GM12878 (cell line): Measurements from ENCODE around the gene ATP10D. TPM values are rescaled to one million over a fixed set of nuclear protein-coding genes. Genes with fewer than 3 reads are reported as not detected.

Experiments used
- ATAC-seq: fragments of 200-7000 bp; cut with Tn5 transposase; 3 replicates; pipeline ENCODE4 v1.9.1; 2020; ENCODE audit warnings: mild to moderate bottlenecking, moderate library complexity
- BruUV-seq: library from RNA; stranded (reverse); fragments of 400-500 nt; replicated peaks from 2 replicates; lab custom pipeline; 2021; lab: Mats Ljungman, UMichigan
- CTCF ChIA-PET: fragments of 300-600 bp; sonication (Branson Sonifier 250); formaldehyde crosslinking; extraction: SDS; loops from one replicate; lab custom pipeline; 2021; ENCODE audit warnings: inconsistent platforms; lab: Yijun Ruan, JAX
- POLR2A ChIA-PET: fragments of 350-600 bp; formaldehyde crosslinking; extraction: SDS; loops from one replicate; lab custom pipeline; 2021; ENCODE audit warnings: inconsistent platforms; lab: Charles Lee
- RAD21 ChIA-PET: fragments of 300-600 bp; sonication (Branson Sonifier 250); formaldehyde crosslinking; loops from one replicate; lab custom pipeline; 2023; ENCODE audit warnings: antibody characterized with exemption; ENCODE audit not compliant: unreplicated experiment; lab: Charles Lee
- SMC1A ChIA-PET: fragments of 300-600 bp; sonication (Branson Sonifier 250); formaldehyde crosslinking; loops from one replicate; lab custom pipeline; 2023; ENCODE audit not compliant: unreplicated experiment, uncharacterized antibody; lab: Charles Lee
- DNase-seq: peaks from one replicate; pipeline ENCODE4 v3.0.0-alpha.2; 2011; ENCODE audit warnings: low read depth, low spot score
- FAIRE-seq: peaks from 3 replicates; lab custom pipeline; 2011; peaks lifted over from hg19 to GRCh38; lab: Jason Lieb, UNC
- H2AFZ ChIP-seq: 2 replicates; pipeline ENCODE4 v1.6.0; 2011; ENCODE audit warnings: low read depth, low read length, control low read depth; ENCODE audit not compliant: control insufficient read depth
- H3K27ac ChIP-seq: 2 replicates; pipeline ENCODE4 v1.5.1; 2011; ENCODE audit warnings: control low read depth; ENCODE audit not compliant: control insufficient read depth, insufficient read depth
- H3K27me3 ChIP-seq, 2 experiments: replicated peaks in 1 of 2; 2 replicates each; pipeline versions ENCODE4 v1.6.0 to v1.6.1; 2011; ENCODE audit warnings: low read length in 1 of 2; ENCODE audit not compliant: control insufficient read depth in 2 of 2, insufficient read depth in 2 of 2
- H3K36me3 ChIP-seq, 2 experiments: 2 replicates each; pipeline ENCODE4 v1.5.1; 2011; ENCODE audit warnings: low read length in 1 of 2; ENCODE audit not compliant: control insufficient read depth in 2 of 2, insufficient read depth in 2 of 2
- H3K4me1 ChIP-seq: 2 replicates; pipeline ENCODE4 v1.6.1; 2011; ENCODE audit warnings: mild to moderate bottlenecking, low read length, moderate library complexity, mixed read lengths; ENCODE audit not compliant: control insufficient read depth, insufficient read depth
- H3K4me2 ChIP-seq: 2 replicates; pipeline ENCODE4 v1.6.0; 2011; ENCODE audit warnings: control low read depth; ENCODE audit not compliant: control insufficient read depth, insufficient read depth
- H3K4me3 ChIP-seq: fragments of 200-600 bp; sonication (generic); 2 replicates; pipeline ENCODE4 v1.5.1; 2016
- H3K79me2 ChIP-seq: 2 replicates; pipeline ENCODE4 v1.6.0; 2011; ENCODE audit warnings: low read length; ENCODE audit not compliant: control insufficient read depth, insufficient read depth
- H3K9ac ChIP-seq: 2 replicates; pipeline ENCODE4 v1.8.0; 2011; ENCODE audit warnings: low read length, control low read depth, mixed read lengths; ENCODE audit not compliant: control insufficient read depth, insufficient read depth
- H3K9me3 ChIP-seq: replicated peaks from 3 replicates; pipeline ENCODE4 v1.5.1; 2011; ENCODE audit warnings: mild to moderate bottlenecking, low read length; ENCODE audit not compliant: control insufficient read depth, insufficient read depth
- H4K20me1 ChIP-seq: 2 replicates; pipeline ENCODE4 v1.6.0; 2011; ENCODE audit not compliant: control insufficient read depth, insufficient read depth
- TCF12 ChIP-seq: IDR thresholded peaks from 2 replicates; pipeline ENCODE4 v1.6.1; 2011; ENCODE audit warnings: low read depth, mild to moderate bottlenecking, low read length
- WGBS: methylation state at CpG from one replicate; pipeline ENCODE4 v1.1.6; 2016; ENCODE audit warnings: low lambda C conversion rate; ENCODE audit not compliant: insufficient replicate concordance, insufficient coverage; ENCODE audit errors: missing lambda C conversion rate; 5-methylcytosine and 5-hydroxymethylcytosine counted together
- in situ Hi-C: fragments of 300-500 bp; cut with MboI; formaldehyde crosslinking; loops from 9 replicates; pipeline ENCODE4 v1.14.3; 2018; ENCODE audit warnings: mixed read lengths
- intact Hi-C: fragments of 100-400 bp; cut with micrococcal nuclease; formaldehyde crosslinking; loops from one replicate; pipeline ENCODE4 v1.14.2; 2022; ENCODE audit not compliant: unreplicated experiment
- polyA plus RNA-seq, 11 experiments: library from polyadenylated mRNA; depleted of rRNA in 4 of 11; unstranded in 6 of 11; stranded (reverse) in 5 of 11; fragments of >200 nt; fragmentation: Nextera tagmentation in 4 of 11; fragmentation: Illumina TruSeq in 1 of 11; extraction: Ambion mirVana in 4 of 11; extraction: Trizol in 1 of 11; gene quantifications; 1 replicate in 1 of 11; 2 replicates in 10 of 11; pipeline versions ENCODE4 v1.2.1 to v1.2.3, GENCODE V29; 2011 to 2016; ENCODE audit warnings: inconsistent platforms in 2 of 11, missing spikeins in 2 of 11, low read depth in 1 of 11
- total RNA-seq, 4 experiments: library from RNA; depleted of rRNA in 3 of 4; stranded (reverse); fragments of >200 nt in 3 of 4; fragmentation: Illumina TruSeq in 1 of 4; extraction: Trizol in 1 of 4; gene quantifications; 2 replicates each; pipeline versions ENCODE4 v1.2.1 to v1.2.3, GENCODE V29; 2013 to 2021
- TF ChIP-seq, protein P1 (sequence below): fragments of 450-650 bp; IDR thresholded peaks from 2 replicates; pipeline ENCODE4 v1.6.1; 2016; ENCODE audit warnings: mild to moderate bottlenecking, moderate library complexity, borderline replicate concordance
- TF ChIP-seq, protein P2 (sequence below): fragments of 450-650 bp; IDR thresholded peaks from 2 replicates; pipeline ENCODE4 v1.6.1; 2018; ENCODE audit warnings: borderline replicate concordance, mild to moderate bottlenecking; ENCODE audit not compliant: partially characterized antibody

Gene ATP10D
- total and polyA plus RNA-seq, 10 of the 15 experiments (the other 5 are each of a cell fraction or from before 2014, with no cell fraction given): 10.2 to 50.3 (median 19.1) TPM

DNA sequence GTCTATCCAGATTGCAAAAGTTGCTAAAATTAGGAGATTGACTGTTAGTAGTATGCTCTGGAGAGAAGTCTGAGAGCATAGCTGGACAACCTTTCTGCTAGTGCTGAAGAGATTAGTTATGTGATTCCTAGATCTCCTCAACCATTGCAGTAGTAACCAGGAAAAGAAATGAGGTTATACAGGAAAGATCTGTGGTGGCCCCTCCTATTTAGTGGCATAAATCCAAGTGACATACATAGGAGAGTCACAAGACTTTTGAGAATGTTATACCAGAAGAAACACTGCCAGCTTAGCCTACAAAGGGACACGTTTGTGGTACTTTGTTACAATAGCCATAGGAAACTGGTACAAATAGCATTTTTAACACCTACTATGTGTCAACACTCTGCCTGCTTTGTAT lies 105.2 kb downstream of the ATP10D start:
- Histone ChIP-seq H3K79me2 (no peaks in the 10 kb centered on the region), H4K20me1 (no peaks in the 10 kb centered on the region), H3K27ac (no peak overlapping the region), H3K4me1 (no peaks in the 10 kb centered on the region), H3K36me3 (peaks cover 3 to 10% of the 10 kb centered on the region in 2 experiments; a peak in 3 of 4 replicates), H3K4me3 (no peak overlapping the region), H3K9me3 (no peaks in the 10 kb centered on the region; the same call in 2 of the 3 replicates), H3K4me2 (no peak overlapping the region), H3K9ac (no peak overlapping the region), H3K27me3 (no peaks in the 10 kb centered on the region), H2AFZ (no peak overlapping the region)
- SMC1A ChIA-PET: interaction anchor here (1.0 kb wide), 1 partner anchor 100 kb away, joined by 3 read pairs; no protein-coding TSS in a partner anchor
- TF ChIP-seq, protein P1, sequence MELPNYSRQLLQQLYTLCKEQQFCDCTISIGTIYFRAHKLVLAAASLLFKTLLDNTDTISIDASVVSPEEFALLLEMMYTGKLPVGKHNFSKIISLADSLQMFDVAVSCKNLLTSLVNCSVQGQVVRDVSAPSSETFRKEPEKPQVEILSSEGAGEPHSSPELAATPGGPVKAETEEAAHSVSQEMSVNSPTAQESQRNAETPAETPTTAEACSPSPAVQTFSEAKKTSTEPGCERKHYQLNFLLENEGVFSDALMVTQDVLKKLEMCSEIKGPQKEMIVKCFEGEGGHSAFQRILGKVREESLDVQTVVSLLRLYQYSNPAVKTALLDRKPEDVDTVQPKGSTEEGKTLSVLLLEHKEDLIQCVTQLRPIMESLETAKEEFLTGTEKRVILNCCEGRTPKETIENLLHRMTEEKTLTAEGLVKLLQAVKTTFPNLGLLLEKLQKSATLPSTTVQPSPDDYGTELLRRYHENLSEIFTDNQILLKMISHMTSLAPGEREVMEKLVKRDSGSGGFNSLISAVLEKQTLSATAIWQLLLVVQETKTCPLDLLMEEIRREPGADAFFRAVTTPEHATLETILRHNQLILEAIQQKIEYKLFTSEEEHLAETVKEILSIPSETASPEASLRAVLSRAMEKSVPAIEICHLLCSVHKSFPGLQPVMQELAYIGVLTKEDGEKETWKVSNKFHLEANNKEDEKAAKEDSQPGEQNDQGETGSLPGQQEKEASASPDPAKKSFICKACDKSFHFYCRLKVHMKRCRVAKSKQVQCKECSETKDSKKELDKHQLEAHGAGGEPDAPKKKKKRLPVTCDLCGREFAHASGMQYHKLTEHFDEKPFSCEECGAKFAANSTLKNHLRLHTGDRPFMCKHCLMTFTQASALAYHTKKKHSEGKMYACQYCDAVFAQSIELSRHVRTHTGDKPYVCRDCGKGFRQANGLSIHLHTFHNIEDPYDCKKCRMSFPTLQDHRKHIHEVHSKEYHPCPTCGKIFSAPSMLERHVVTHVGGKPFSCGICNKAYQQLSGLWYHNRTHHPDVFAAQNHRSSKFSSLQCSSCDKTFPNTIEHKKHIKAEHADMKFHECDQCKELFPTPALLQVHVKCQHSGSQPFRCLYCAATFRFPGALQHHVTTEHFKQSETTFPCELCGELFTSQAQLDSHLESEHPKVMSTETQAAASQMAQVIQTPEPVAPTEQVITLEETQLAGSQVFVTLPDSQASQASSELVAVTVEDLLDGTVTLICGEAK: no peak
- TF ChIP-seq, protein P2, sequence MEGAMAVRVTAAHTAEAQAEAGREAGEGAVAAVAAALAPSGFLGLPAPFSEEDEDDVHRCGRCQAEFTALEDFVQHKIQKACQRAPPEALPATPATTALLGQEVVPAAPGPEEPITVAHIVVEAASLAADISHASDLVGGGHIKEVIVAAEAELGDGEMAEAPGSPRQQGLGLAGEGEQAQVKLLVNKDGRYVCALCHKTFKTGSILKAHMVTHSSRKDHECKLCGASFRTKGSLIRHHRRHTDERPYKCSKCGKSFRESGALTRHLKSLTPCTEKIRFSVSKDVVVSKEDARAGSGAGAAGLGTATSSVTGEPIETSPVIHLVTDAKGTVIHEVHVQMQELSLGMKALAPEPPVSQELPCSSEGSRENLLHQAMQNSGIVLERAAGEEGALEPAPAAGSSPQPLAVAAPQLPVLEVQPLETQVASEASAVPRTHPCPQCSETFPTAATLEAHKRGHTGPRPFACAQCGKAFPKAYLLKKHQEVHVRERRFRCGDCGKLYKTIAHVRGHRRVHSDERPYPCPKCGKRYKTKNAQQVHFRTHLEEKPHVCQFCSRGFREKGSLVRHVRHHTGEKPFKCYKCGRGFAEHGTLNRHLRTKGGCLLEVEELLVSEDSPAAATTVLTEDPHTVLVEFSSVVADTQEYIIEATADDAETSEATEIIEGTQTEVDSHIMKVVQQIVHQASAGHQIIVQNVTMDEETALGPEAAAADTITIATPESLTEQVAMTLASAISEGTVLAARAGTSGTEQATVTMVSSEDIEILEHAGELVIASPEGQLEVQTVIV: no peak
- no peak for TF ChIP-seq TCF12
- in situ Hi-C loops: no loop called here
- 95% methylated on average over 1 of the region's 1 CpG for WGBS
- FAIRE-seq: no peak
- BruUV-seq: no TSS peak
- POLR2A ChIA-PET: no interaction called here
- ATAC-seq: no peak
- intact Hi-C loops: no loop called here
- no peak for DNase-seq
- RAD21 ChIA-PET: no interaction called here
- CTCF ChIA-PET: no interaction called here
